GM18909 (cell line): ENCODE measurements around the gene ACTR6.
"Not testable (repeated sequence)": the region's sequence is repeated elsewhere in the genome, so short reads cannot be mapped to it uniquely, and the experiment has no call there.

ENCODE experiments used
- ATAC-seq: cut with Tn5 transposase; IDR thresholded peaks from one replicate; pipeline ENCODE4 v1.9.1; 2021; ENCODE audit warnings: mild to moderate bottlenecking; ENCODE audit not compliant: unreplicated experiment, poor library complexity

The ACTR6 gene

GRCh38 chr12:100215209-100215608, 14.6 kb downstream of the ACTR6 start:
- ATAC-seq = no peak

GRCh38 chr12:100216337-100216736, 15.7 kb downstream of the ACTR6 start:
- ATAC-seq = no peak

GRCh38 chr12:100219328-100220109, 18.9 kb downstream of the ACTR6 start:
- ATAC-seq = no peak

GRCh38 chr12:100221523-100221922, 20.9 kb downstream of the ACTR6 start:
- no peak for ATAC-seq

GRCh38 chr12:100222173-100222572, 21.6 kb downstream of the ACTR6 start:
- ATAC-seq = not testable (repeated sequence)

GRCh38 chr12:100225491-100225890, 24.9 kb downstream of the ACTR6 start:
- ATAC-seq = no peak

- ATAC-seq = no peak
Measured at GRCh38 chr12:100229036-100229635, 28.5 kb downstream of the ACTR6 start.

GRCh38 chr12:100229876-100230275, 29.3 kb downstream of the ACTR6 start:
- ATAC-seq = no peak

GRCh38 chr12:100231873-100232272, 31.3 kb downstream of the ACTR6 start:
- ATAC-seq = not testable (repeated sequence)

GRCh38 chr12:100234166-100234565, 33.6 kb downstream of the ACTR6 start:
- ATAC-seq = no peak

GRCh38 chr12:100234591-100235304, 34.1 kb downstream of the ACTR6 start:
- ATAC-seq = peak; percentile 70

GRCh38 chr12:100238801-100239200, 38.2 kb downstream of the ACTR6 start:
- ATAC-seq = no peak

- no peak for ATAC-seq
Measured at GRCh38 chr12:100239589-100239988, 39.0 kb downstream of the ACTR6 start.

- no peak for ATAC-seq
Measured at GRCh38 chr12:100243137-100243536, 42.5 kb downstream of the ACTR6 start.

- ATAC-seq = no peak
Measured at GRCh38 chr12:100247765-100248164, 47.1 kb downstream of the ACTR6 start.

GRCh38 chr12:100248886-100249285, 48.3 kb downstream of the ACTR6 start:
- ATAC-seq = no peak

- no peak for ATAC-seq
Measured at GRCh38 chr12:100249941-100250340, 49.3 kb downstream of the ACTR6 start.

GRCh38 chr12:100251917-100252316, 51.3 kb downstream of the ACTR6 start:
- no peak for ATAC-seq

GRCh38 chr12:100253437-100253836, 52.8 kb downstream of the ACTR6 start:
- ATAC-seq = no peak

- ATAC-seq = no peak
Measured at GRCh38 chr12:100254876-100255275, 54.3 kb downstream of the ACTR6 start.

GRCh38 chr12:100258127-100258526, 57.5 kb downstream of the ACTR6 start:
- no peak for ATAC-seq
